Activated CD4-positive, alpha-beta T cell treated with anti-CD3 and anti-CD28 coated beads, Interleukin-2, amount 10 ng/mL, durations not matched to agents 7 days and 5 days (primary cell): ENCODE data around the gene SRPX. TPM values are rescaled to one million over a fixed set of nuclear protein-coding genes. Genes with fewer than 3 reads are reported as not detected.

Experiments
- CTCF ChIA-PET: fragments of 350-600 bp; sonication (Branson Sonifier 250); formaldehyde crosslinking; loops from one replicate; lab custom pipeline; 2021; ENCODE audit warnings: antibody characterized with exemption; lab: Charles Lee
- POLR2A ChIA-PET: fragments of 350-600 bp; sonication (Branson Sonifier 250); formaldehyde crosslinking; loops from one replicate; lab custom pipeline; 2021; ENCODE audit warnings: antibody characterized with exemption; lab: Charles Lee
- DNase-seq: peaks from one replicate; pipeline ENCODE4 v3.0.0-alpha.2; 2020
- H3K27ac Mint-ChIP-seq: one replicate; pipeline ENCODE4 v1.8.0; 2021; ENCODE audit warnings: mild to moderate bottlenecking, moderate library complexity, mixed read lengths
- H3K27me3 Mint-ChIP-seq: one replicate; pipeline ENCODE4 v1.8.0; 2021; ENCODE audit warnings: mixed read lengths
- H3K36me3 Mint-ChIP-seq: one replicate; pipeline ENCODE4 v1.8.0; 2021; ENCODE audit warnings: low read depth, mixed read lengths
- H3K4me1 Mint-ChIP-seq: one replicate; pipeline ENCODE4 v1.8.0; 2021; ENCODE audit warnings: mixed read lengths
- H3K4me3 Mint-ChIP-seq: one replicate; pipeline ENCODE4 v1.8.0; 2021; ENCODE audit warnings: mild to moderate bottlenecking, moderate library complexity, mixed read lengths
- H3K9me3 Mint-ChIP-seq: one replicate; pipeline ENCODE4 v1.8.0; 2021; ENCODE audit warnings: mixed read lengths
- total RNA-seq, 2 experiments: library from RNA; stranded (reverse); gene quantifications; one replicate each; pipeline ENCODE4 v1.2.3, GENCODE V29; 2021

SRPX gene
- total RNA-seq, 2 experiments from 2014 or later, result 0.20 to 0.21 TPM

- no peaks in the 10 kb centered on the region for H3K9me3 Mint-ChIP-seq
- H3K27me3 Mint-ChIP-seq, result peaks cover 36% of the 10 kb centered on the region
- H3K4me3 Mint-ChIP-seq, result no peak overlapping the region
These were observed 4.4 kb upstream of the SRPX start for GRCh38 chrX:38225093-38225492.

GRCh38 chrX:38224160-38224559, 3.5 kb upstream of the SRPX start:
- ChIA-PET POLR2A (no interaction called here), CTCF (no interaction called here)
- no peak overlapping the region for H3K27ac Mint-ChIP-seq
- peaks cover 43% of the 10 kb centered on the region for H3K27me3 Mint-ChIP-seq
- DNase-seq, result no peak
- H3K4me3 Mint-ChIP-seq, result no peak overlapping the region
- H3K9me3 Mint-ChIP-seq, result no peaks in the 10 kb centered on the region
- H3K36me3 Mint-ChIP-seq, result no peaks in the 10 kb centered on the region
- H3K4me1 Mint-ChIP-seq, result peaks cover 2% of the 10 kb centered on the region

More at GRCh38 chrX:38225093-38225492, 4.4 kb upstream of the SRPX start:
- ChIA-PET CTCF (no interaction called here), POLR2A (no interaction called here)
- no peak for DNase-seq
- Mint-ChIP-seq H3K36me3 (no peaks in the 10 kb centered on the region), H3K27ac (no peak overlapping the region), H3K4me1 (peaks cover 2% of the 10 kb centered on the region)

GRCh38 chrX:38221391-38221929, 789 bp upstream of the SRPX start:
- H3K4me1 Mint-ChIP-seq, result peaks cover 2% of the 10 kb centered on the region
- H3K36me3 Mint-ChIP-seq, result no peaks in the 10 kb centered on the region
- peaks cover 55% of the 10 kb centered on the region for H3K27me3 Mint-ChIP-seq
- no peak overlapping the region for H3K27ac Mint-ChIP-seq
- no peak overlapping the region for H3K4me3 Mint-ChIP-seq
- DNase-seq, result no peak
- no peaks in the 10 kb centered on the region for H3K9me3 Mint-ChIP-seq
- CTCF ChIA-PET, result no interaction called here
- POLR2A ChIA-PET, result no interaction called here

- DNase-seq, result peak; percentile 28
- H3K27ac Mint-ChIP-seq, result no peak overlapping the region
- peaks cover 2% of the 10 kb centered on the region for H3K4me1 Mint-ChIP-seq
- H3K27me3 Mint-ChIP-seq, result peaks cover 51% of the 10 kb centered on the region
- H3K9me3 Mint-ChIP-seq, result no peaks in the 10 kb centered on the region
- ChIA-PET CTCF (no interaction called here), POLR2A (no interaction called here)
- H3K4me3 Mint-ChIP-seq, result no peak overlapping the region
- no peaks in the 10 kb centered on the region for H3K36me3 Mint-ChIP-seq
These were observed 652 bp downstream of the SRPX start for GRCh38 chrX:38220024-38220414.

- DNase-seq, result no peak
- ChIA-PET POLR2A (no interaction called here), CTCF (no interaction called here)
- Mint-ChIP-seq H3K4me3 (no peak overlapping the region), H3K9me3 (no peaks in the 10 kb centered on the region), H3K27me3 (peaks cover 35% of the 10 kb centered on the region), H3K36me3 (no peaks in the 10 kb centered on the region), H3K4me1 (peaks cover 2% of the 10 kb centered on the region), H3K27ac (no peak overlapping the region)
These were observed 4.0 kb downstream of the SRPX start for GRCh38 chrX:38216642-38217041.

GRCh38 chrX:38214551-38215531, 5.8 kb downstream of the SRPX start:
- Mint-ChIP-seq H3K9me3 (no peaks in the 10 kb centered on the region), H3K36me3 (no peaks in the 10 kb centered on the region), H3K27ac (no peak overlapping the region), H3K4me1 (no peaks in the 10 kb centered on the region), H3K27me3 (peaks cover 23% of the 10 kb centered on the region), H3K4me3 (no peak overlapping the region)
- ChIA-PET POLR2A (no interaction called here), CTCF (no interaction called here)
- DNase-seq, result no peak

- no peak for DNase-seq
- Mint-ChIP-seq H3K4me3 (no peak overlapping the region), H3K27ac (no peak overlapping the region), H3K27me3 (peaks cover 19% of the 10 kb centered on the region), H3K36me3 (no peaks in the 10 kb centered on the region), H3K9me3 (no peaks in the 10 kb centered on the region), H3K4me1 (no peaks in the 10 kb centered on the region)
- ChIA-PET CTCF (no interaction called here), POLR2A (no interaction called here)
These were observed 6.6 kb downstream of the SRPX start for GRCh38 chrX:38214044-38214443.

- CTCF ChIA-PET, result no interaction called here
- no peaks in the 10 kb centered on the region for H3K4me1 Mint-ChIP-seq
These were observed 8.6 kb downstream of the SRPX start for GRCh38 chrX:38211891-38212635.

GRCh38 chrX:38206542-38206941, 14.1 kb downstream of the SRPX start:
- DNase-seq, result no peak
- Mint-ChIP-seq H3K9me3 (no peaks in the 10 kb centered on the region), H3K4me1 (no peaks in the 10 kb centered on the region), H3K4me3 (no peak overlapping the region), H3K27me3 (peaks cover 2% of the 10 kb centered on the region), H3K27ac (no peak overlapping the region), H3K36me3 (no peaks in the 10 kb centered on the region)
- ChIA-PET POLR2A (no interaction called here), CTCF (no interaction called here)

More at GRCh38 chrX:38211891-38212635, 8.6 kb downstream of the SRPX start:
- peaks cover 2% of the 10 kb centered on the region for H3K27me3 Mint-ChIP-seq
- H3K9me3 Mint-ChIP-seq, result no peaks in the 10 kb centered on the region
- no peak for DNase-seq
- POLR2A ChIA-PET, result no interaction called here
- no peak overlapping the region for H3K4me3 Mint-ChIP-seq
- H3K36me3 Mint-ChIP-seq, result no peaks in the 10 kb centered on the region
- no peak overlapping the region for H3K27ac Mint-ChIP-seq

- Mint-ChIP-seq H3K4me3 (no peak overlapping the region), H3K4me1 (no peaks in the 10 kb centered on the region), H3K27me3 (peaks cover 2% of the 10 kb centered on the region), H3K9me3 (no peaks in the 10 kb centered on the region), H3K27ac (no peak overlapping the region), H3K36me3 (no peaks in the 10 kb centered on the region)
- DNase-seq, result no peak
- ChIA-PET CTCF (no interaction called here), POLR2A (no interaction called here)
These were observed 14.6 kb downstream of the SRPX start for GRCh38 chrX:38206036-38206435.

GRCh38 chrX:38205039-38205438, 15.6 kb downstream of the SRPX start:
- no peak overlapping the region for H3K4me3 Mint-ChIP-seq
- no peak overlapping the region for H3K27ac Mint-ChIP-seq
- CTCF ChIA-PET, result no interaction called here
- peaks cover 2% of the 10 kb centered on the region for H3K27me3 Mint-ChIP-seq
- POLR2A ChIA-PET, result no interaction called here
- H3K9me3 Mint-ChIP-seq, result no peaks in the 10 kb centered on the region
- no peak for DNase-seq
- H3K4me1 Mint-ChIP-seq, result no peaks in the 10 kb centered on the region
- no peaks in the 10 kb centered on the region for H3K36me3 Mint-ChIP-seq

- Mint-ChIP-seq H3K9me3 (no peaks in the 10 kb centered on the region), H3K4me3 (no peak overlapping the region), H3K27me3 (peaks cover 15% of the 10 kb centered on the region), H3K4me1 (no peaks in the 10 kb centered on the region), H3K27ac (no peak overlapping the region), H3K36me3 (no peaks in the 10 kb centered on the region)
- POLR2A ChIA-PET, result no interaction called here
- CTCF ChIA-PET, result no interaction called here
- DNase-seq, result no peak
These were observed 28.5 kb downstream of the SRPX start for GRCh38 chrX:38192007-38192810.
